NCI-H2029 (cell line): Measurements from ENCODE around the gene MVP.
"Not testable (repeated sequence)": the region's sequence is repeated elsewhere in the genome, so short reads cannot be mapped to it uniquely, and the experiment has no call there.

Source experiments
- DNase-seq: peaks from one replicate; lab custom pipeline; 2025; lab: John Stamatoyannopoulos, UW

MVP gene

DNA sequence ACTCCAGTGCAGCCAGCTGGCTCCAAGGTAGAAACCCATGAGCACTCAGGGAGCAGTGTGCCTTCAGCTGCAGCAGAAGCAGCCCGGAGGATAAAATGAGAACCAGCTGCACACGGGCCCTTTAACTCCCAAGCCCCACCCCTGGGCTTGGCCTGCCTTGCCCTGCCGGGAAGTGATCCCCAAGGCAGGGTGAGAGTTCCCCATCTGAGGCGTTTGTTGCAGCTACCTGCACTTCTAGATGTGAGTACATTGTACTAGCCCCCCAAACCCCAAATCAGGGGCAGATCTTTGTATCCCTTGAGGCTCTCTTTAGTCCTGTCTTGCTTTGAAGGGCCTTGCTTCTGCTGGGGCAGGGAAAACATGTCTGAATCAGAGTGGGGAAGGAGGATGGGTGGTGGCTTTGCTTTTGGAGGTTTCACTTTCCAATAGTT is at the start of gene MVP:
Gene MVP (plus strand): TSS at position 192 of the 431 bp plus-strand sequence. CDS start 10,088 bp downstream, outside the sequence.
- peak; percentile 19 for DNase-seq

DNA sequence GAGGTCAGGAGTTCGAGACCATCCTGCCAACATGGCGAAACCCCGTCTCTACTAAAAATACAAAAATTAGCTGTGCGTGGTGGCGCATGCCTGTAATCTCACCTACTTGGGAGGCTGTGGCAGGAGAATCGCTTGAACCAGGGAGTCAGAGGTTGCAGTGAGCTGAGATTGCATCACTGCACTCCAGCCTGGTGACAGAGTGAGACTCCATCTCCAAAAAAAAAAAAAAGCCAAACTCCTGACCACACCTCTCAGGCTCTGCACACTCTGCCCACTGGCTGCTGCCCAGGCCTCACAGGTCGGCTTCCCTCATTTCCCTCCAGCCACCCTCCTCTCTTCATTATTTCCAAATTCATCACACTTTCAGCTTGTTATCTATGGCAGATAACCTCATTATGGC is 47.9 kb upstream of the MVP start:
- not testable (repeated sequence) for DNase-seq

DNA sequence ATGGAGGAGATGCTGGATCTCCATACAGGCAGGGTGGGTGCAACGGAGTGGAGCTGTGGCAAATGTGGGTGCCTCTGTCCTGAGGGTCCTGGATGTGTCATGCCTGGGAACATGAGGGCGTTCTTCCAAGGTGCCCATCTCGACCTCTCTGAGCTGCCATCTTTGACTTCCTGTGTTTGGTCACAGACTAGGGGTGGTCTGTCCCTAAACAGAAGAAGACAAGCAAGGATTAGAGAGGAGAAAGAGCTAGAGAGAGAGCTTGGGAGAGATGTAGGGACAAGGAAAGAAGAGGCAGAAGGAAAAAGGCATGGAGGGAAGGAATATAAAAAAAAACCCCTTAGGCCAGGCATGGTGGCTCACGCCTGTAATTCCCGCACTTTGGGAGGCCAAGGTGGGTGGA is 45.5 kb upstream of the MVP start:
- no peak for DNase-seq

DNA sequence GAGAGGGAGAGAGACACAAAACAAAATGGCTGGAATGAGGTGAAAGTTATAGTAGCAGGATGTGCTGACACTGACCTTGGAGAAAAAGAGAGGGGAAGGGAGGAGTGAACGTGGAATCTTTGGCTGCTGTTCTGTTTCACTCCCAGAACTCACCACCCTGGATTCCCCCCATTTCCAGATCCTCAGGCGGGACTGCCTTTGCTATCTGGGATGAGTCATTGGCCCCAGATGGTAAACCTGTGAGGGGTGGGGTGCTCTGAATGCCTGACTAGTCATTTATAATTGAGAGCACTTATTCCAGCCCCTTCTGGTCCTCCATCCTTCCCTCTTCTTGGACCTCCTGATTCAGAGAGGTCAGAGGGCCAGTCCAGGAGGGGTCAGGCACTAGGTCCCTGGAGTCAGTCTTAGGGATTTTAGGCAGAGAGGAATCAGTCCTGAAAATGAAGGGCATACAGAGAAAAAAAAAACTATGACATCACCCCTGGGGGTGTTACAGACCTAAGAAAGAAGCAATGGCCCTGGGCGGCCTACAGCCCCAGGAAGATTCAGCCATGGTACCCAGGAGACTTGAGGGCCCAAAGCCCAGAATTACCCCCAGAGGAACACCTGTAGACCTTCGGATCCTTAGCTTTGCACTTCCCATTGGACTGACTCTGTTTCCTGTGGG is 44.4 kb upstream of the MVP start:
- DNase-seq: no peak

DNA sequence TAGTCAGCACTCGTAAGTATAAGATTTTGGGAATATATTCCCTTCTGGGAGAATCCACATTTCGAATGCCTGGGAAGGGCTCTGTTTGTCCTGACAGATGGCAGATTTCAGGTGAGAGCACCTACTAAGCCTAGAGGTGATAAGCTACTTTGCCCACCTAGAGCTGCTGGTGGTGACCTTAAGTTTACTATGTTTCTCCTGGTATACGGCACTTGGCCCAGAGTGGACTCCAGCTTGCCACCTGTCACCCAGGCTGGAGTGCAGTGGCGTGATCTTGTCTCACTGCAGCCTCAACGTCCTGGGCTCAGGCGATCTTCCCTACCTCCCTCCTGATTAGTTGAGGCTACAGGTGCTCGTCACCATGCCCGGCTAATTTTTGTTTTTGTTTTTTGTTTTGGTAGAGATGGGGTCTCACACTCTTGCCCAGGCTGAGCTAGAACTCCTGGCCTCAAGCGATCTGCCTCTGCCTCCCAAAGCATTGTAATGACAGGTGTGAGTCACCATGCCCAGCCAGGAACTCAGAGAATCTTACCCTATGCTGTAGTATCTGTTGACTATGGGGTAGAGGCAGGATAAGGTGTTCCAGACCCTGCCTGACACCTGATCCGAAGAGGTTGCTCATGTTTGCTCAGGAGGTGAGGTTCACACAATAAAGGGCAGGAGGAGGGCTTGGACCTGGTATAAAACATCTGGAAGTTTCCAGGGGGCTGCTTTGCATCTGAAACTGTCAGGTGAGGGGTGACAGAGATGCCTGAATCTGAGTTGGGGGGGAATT is 42.5 kb upstream of the MVP start, which contains the start of gene ZG16:
Gene ZG16 (plus strand): TSS at position 681 of the 775 bp plus-strand sequence. CDS start 1,011 bp downstream, outside the sequence.
- peak; percentile 25 for DNase-seq

DNA sequence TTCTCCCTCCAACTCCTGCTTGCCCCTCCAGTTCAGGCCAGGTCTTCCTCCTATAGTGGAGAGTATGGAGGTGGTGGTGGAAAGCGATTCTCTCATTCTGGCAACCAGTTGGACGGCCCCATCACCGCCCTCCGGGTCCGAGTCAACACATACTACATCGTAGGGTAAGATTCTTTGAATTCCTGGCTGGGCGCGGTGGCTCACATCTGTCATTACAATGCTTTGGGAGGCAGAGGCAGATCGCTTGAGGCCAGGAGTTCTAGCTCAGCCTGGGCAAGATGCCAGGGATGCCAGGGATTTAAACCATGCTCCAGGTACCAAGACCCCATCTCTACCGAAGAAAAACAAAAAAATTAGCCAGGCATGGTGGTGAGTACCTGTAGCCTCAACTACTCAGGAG is 40.8 kb upstream of the MVP start:
- DNase-seq: no peak

DNA sequence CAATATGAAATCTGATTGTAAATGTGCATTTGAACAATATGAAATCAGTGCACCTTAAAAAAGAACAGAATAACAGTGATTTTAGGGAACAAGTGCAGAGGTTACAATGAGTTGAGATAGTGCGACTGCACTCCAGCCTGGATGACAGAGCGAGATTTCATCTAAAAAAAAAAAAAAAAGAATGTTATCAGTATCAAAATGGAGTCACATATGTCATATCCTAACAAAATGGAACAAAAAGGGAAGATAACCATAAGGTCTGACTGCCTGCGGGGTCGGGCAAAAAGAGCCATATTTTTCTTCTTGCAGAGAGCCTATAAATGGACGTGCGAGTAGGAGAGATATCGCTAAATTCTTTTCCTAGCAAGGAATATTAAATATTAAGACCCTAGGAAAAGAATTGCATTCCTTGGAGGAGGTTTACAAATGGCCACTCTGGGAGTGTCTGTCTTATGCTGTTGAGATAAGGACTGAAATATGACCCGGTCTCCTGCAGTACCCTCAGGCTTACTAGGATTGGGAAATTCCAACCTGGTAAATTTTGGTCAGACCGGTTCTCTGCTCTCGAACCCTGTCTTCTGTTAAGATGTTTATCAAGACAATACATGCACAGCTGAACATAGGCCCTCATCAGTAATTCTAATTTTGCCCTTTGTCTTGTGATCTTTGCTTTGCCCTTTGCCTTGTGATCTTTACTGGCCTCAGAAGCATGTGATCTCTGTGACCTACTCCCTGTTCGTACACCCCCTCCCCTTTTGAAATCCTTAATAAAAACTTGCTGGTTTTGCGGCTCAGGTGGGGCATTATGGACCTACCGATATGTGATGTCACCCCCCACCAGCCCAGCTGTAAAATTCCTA is 36.9 kb upstream of the MVP start:
- DNase-seq: not testable (repeated sequence)

DNA sequence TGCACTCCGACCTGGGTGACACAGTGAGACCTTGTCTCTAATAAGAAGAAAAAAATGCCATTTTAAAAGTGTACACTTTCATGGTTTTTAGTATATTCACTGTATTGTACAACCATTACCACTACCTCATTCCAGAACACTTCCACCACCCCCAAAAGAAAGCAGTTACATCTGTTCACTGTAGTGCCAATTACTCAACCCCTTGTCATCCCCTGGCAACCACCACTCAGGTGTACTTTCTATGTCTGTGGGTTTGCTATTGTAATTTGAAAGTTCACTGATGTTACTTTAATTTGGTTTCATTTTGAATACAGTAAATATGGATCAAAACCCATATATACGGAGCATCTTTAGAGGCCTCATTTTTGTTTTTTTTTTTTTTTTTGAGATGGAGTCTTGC is 36.1 kb upstream of the MVP start:
- DNase-seq: no peak

DNA sequence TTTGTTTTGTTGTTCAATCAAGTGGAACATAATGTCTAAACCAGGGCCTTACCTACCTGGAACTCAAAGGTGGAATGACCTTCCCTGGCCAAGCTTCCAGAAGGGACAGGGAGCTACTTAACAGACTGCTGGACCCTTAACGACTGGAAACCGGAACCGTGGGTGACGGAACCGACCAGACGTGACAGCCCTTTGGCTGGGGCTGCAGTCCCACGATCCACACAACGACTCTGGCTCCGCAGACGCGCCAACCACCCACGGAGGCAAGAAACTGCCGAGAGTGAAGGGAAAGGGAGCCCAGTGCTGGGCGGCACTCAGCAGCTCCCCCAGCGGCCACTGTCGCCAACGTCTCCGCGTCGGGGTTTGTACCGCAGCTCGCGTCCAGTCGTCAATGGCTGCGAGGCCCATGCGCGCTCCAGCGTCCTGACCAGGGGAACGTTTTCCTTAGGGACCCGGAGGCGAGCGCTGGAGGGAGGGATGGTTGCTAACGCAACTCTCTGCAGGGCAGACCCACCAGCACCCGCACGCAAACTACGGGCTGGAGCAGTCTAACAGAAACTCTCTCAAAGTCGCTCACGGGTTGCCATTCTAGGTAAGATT is 35.3 kb upstream of the MVP start:
- no peak for DNase-seq

DNA sequence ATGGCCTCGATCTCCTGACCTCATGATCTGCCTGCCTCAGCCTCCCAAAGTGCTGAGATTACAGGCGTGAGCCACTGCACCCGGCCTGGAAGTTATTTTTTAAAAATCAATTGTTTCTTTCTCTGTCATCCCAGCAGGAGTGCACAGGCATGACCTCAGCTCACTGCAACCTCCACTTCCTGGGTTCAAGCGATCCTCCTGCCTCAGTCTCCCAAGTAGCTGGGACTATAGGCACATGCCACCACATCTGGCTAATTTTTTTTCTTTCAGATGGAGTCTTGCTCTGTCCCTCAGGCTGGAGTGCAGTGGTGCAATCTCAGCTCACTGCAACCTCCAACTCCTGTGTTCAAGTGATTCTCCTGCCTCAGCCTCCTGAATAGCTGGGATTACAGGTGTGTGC is 33.1 kb upstream of the MVP start:
- not testable (repeated sequence) for DNase-seq

DNA sequence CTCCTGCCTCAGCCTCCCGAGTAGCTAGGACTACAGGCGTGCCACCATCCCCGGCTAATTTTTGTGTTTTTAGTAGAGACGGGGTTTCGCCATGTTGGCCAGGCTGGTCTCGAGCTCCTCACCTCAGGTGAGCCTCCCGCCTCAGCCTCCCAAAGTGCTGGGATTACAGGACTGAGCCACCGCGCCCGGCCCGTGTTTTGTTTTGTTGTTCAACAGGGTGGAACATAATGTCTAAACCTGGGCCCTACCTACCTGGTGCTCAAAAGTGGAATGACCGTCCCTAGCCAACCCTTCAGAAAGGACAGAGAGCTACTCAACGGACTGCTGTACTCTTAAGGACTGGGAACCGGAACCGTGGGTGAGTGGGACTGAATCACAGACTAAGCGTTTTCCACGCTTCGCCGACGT is 30.5 kb upstream of the MVP start:
- no peak for DNase-seq

DNA sequence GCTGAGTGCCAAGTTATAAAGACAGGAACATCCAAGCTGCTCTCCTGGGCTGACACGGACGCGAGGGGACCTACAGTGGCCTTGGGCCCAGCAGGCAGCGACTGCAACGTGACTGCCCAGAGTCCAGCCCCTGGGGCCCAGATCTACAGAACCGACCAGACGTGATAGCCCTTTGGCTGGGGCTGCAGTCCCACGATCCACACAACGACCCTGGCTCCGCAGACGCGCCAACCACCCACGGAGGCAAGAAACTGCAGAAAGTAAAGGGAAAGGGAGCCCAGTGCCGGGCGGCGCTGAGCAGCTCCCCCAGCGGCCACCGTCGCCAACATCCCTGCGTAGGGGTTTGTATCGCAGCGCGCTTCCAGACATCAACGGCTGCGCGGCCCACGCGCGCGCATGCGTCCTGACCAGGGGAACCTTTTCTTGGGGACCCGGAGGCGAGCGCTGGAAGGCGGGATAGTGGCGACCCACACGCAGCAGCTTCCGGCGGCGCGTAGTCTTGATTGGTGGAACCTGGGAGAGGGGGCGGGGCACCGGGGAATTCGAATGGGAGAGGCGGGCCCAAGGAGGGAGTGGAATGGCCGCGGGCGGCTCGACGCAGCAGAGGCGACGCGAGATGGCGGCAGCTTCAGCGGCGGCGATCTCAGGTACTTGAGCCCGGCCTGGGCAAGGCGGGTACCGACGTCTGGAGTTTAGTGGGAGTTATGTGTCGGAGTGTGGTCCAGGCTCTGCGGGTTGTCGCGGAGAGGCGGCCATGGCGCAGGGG is 29.9 kb upstream of the MVP start, which contains the start of gene KIF22:
Gene KIF22 (plus strand): TSS at position 569 of the 766 bp plus-strand sequence. CDS start 9 bp downstream, at position 578.
- DNase-seq: peak; percentile 96

DNA sequence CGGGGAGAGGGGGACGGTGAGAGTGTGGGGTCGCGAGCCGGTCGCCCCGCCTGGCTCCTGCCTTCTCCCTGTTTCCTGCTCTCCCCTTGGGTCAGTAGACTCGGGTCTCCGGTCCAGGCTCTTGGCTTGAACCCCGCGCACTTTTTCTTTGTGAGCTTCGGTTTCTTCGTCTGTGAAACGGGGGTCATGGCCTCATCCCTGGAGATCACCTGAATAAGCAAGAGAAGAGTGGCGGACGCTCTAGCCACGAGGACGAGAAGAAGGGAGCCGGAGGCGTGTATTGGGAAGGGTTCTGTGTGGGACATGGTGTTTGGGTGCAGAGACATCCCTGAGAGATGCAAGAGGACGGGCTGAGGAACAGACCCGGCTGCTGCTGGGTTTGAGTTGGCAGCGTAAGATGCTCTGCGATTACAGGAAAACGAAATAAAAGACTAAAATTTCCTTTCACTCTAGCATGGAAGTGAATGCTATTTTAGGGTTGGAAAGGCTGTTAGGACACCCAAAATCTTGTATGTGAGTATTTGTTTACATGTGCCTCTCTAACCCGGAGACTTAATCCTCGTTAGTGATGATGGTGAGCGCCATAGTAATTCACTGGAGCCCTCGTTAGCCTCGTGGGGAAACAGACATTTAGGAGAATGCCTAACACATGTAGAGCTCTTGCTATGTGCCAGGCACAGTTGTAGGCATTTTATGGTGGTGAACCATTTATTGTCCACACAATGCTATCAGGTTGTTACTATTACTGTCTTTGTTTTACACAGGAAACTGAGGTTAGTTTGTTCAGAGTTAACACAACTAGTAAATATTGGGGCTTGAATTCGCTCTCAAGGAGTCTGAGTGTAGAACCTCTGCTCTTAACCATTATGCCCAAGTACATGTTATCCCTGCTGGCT is 29.1 kb upstream of the MVP start:
- no peak for DNase-seq

DNA sequence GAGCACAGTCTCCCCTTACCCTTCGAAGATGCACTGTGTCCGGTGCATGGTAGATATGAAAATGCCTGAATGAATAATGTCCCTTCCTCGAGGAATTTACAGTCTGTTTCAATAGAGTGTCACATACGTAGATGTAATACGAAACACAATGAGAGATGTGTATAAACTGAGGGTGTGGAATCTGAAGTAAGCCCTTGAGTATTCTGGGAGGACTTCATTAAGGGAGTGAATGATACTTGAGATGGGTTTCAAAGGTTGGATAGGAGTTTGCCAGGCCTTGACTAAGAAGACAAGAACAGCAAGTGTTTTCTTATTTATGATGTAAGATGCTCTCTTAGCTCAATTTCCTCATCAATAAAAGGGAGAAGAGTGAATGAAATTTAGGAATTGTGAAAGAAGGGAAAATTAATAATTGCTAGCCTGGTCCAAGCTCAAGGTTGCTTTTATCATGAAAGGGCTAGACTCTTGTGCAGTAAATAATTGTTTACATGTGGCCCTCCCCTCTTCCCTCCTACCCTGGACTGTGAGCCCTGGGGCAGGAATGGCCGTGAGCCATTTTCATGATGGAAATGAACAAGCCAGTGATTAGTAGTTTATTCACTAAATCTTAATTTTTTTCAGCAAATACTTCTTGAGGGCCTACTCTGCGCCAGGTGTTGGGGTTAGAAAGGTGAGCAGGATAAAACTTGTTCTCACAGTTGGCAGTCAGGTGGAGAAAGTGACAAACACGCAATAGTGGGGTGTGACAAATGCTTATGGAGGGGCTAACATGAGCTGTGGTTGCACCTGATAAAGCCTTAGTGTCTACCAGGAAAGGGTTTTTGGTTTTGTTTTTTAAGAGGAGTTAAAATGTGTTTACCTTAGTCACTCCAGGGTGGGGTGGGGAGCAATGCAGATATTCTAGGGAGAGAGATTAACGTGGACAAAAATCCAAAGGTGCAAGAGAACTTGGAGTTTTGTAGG is 28.1 kb upstream of the MVP start:
- DNase-seq: no peak

DNA sequence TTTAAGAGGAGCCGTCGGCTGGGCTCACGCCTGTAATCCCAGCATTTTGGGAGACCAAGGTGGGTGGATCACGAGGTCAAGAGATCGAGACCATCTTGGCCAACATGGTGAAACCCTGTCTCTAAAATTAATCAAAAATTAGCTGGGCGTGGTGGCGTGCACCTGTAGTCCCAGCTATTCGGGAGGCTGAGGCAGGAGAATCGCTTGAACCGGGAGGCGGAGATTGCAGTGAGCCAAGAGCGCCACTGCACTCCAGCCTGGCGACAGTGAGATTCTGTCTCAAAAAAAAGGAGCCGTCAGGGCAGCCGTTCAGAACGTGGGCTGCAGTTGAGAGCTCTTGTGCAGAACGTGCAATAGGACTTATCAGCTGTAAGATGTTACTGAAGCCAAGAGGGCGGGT is 27.1 kb upstream of the MVP start:
- DNase-seq: not testable (repeated sequence)

DNA sequence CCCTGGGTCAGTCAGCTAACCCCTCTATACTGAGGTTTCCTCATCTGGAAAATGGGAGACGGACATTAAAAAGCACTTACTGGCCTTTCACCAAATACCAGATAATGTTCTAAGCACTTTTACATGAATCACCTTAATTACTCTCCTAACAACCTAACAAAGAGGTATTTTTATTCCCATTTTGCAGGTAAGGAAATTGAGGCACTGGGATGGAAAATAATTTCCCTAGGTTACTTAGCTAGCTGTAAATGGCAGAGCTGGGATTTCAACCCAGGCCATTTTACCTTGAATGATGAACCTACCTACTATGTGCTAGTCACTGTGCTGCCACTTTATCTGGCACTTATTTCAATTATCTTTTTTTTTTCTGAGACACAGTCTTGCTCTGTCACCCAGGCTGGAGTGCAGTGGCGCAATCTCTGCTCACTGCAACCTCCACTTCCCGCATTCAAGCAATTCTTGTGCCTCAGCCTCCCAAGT is 26.0 kb upstream of the MVP start:
- no peak for DNase-seq

DNA sequence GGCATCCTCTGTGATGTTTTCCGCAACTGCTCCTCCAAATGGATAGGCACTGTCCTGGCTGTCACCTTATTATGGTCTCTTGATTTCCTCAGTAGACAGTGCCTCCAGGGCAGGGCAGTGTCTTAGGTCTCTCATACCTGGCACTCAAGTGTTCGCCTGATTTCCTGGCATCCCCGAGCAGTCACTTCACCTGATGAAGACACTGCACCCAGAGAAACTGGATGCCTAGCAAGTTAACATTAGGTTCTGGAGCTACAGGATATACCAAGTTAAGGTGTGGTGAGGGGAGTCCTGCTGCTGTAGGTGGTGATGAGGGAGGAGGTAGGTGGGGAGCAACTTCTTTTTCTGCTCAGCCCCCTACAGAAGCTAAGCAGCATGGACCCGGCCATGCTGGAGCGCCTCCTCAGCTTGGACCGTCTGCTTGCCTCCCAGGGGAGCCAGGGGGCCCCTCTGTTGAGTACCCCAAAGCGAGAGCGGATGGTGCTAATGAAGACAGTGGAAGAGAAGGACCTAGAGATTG is 17.8 kb upstream of the MVP start:
- DNase-seq: no peak

DNA sequence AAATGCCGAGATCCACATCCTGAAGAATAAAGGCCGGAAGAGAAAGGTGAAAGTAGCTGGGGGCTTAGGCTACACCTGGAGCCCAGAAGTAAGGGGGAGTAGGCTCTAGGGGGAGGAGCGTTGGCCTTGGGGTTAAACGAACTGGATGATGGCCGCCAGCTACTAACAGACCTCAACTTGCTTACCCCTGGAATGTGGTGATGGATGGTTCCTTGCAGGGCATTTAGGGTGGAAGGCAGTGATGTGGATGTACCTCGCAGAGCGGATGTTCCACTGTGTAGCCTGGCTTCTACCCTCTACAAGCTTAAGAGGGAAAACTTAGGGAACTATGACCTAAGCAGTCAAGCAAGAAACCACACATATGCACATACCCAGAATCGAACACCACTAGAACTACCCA is 16.2 kb upstream of the MVP start:
- no peak for DNase-seq
